Glutamatergic neuron (in vitro differentiated cells): ENCODE results near the gene ANKRD13D. TPM values are rescaled to one million over a fixed set of nuclear protein-coding genes. Genes with fewer than 3 reads are reported as not detected.

Experiments used
- DNase-seq: peaks from one replicate; pipeline ENCODE4 v3.0.0; 2022
- H3K27ac Mint-ChIP-seq: one replicate; pipeline ENCODE4 v1.8.0; 2020; ENCODE audit warnings: mild to moderate bottlenecking, mixed read lengths, inconsistent platforms; ENCODE audit not compliant: unreplicated experiment
- H3K27me3 Mint-ChIP-seq: one replicate; pipeline ENCODE4 v1.8.0; 2020; ENCODE audit warnings: mild to moderate bottlenecking, moderate library complexity, mixed read lengths, inconsistent platforms; ENCODE audit not compliant: unreplicated experiment
- H3K36me3 Mint-ChIP-seq: one replicate; pipeline ENCODE4 v1.8.0; 2020; ENCODE audit warnings: mild to moderate bottlenecking, mixed read lengths, inconsistent platforms; ENCODE audit not compliant: unreplicated experiment
- H3K4me1 Mint-ChIP-seq: one replicate; pipeline ENCODE4 v1.8.0; 2020; ENCODE audit warnings: mild to moderate bottlenecking, low read depth, mixed read lengths, inconsistent platforms; ENCODE audit not compliant: unreplicated experiment
- H3K4me3 Mint-ChIP-seq: one replicate; pipeline ENCODE4 v1.8.0; 2020; ENCODE audit warnings: mild to moderate bottlenecking, mixed read lengths, inconsistent platforms; ENCODE audit not compliant: unreplicated experiment
- H3K9me3 Mint-ChIP-seq: one replicate; pipeline ENCODE4 v1.8.0; 2020; ENCODE audit warnings: mild to moderate bottlenecking, moderate library complexity, mixed read lengths, inconsistent platforms; ENCODE audit not compliant: unreplicated experiment
- total RNA-seq: library from RNA; stranded (reverse); fragmentation: NEBNext Ultra II Directional; extraction: Animal tissue kit (Norgen Biotek cat#: 25700); gene quantifications from one replicate; pipeline ENCODE4 v1.2.1, GENCODE V29; 2021; ENCODE audit not compliant: unreplicated experiment
- TF ChIP-seq, protein P1 (sequence below): fragments of 200-600 bp; sonication (generic); IDR thresholded peaks from one replicate; pipeline ENCODE4 v1.5.0; 2021; ENCODE audit not compliant: partially characterized antibody, unreplicated experiment

ANKRD13D gene
- total RNA-seq, 1 donor from 2014 or later, result 109 TPM

DNA sequence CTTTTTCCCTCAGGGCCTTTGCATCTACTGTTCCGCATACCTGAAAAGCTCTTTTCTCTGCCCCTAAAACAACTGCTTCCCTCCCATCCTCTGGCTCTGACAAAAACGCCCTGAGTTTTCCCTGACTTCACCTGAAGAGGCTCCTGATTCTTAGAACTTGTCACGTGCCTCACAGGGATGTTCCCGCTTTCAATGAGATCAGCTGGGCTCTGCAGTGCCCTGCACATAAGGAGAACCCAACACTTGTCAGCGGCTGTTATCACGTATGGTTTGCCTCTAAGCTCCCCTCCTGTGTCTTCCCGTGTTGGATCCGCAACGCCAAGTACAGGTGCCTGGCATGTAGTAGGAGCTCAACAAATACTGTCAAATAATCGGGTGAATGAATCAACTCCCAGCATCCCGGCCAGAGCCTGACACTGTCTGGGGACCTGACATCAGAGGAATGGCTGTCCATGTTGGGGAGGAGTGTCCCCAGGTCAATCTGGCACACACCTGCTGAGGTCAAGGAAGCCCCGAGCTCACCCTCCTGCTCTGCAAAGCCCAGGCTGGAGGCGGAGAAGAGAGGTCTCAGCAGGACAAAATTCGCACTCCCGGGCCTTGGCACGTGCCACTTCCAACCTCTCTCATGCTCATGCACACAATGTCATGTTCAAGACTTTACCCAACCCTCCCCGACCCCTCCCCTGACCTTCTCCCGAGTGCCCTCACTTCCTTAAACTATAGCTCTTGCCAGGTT, 27.0 kb upstream of the ANKRD13D start:
- Mint-ChIP-seq H3K36me3 (no peaks in the 10 kb centered on the region), H3K4me3 (peak overlapping the region; percentile 67), H3K4me1 (peaks cover 8% of the 10 kb centered on the region), H3K27me3 (peaks cover 19% of the 10 kb centered on the region), H3K27ac (no peak overlapping the region), H3K9me3 (peaks cover 6% of the 10 kb centered on the region)
- DNase-seq, result peak; percentile 16
- TF ChIP-seq, protein P1, sequence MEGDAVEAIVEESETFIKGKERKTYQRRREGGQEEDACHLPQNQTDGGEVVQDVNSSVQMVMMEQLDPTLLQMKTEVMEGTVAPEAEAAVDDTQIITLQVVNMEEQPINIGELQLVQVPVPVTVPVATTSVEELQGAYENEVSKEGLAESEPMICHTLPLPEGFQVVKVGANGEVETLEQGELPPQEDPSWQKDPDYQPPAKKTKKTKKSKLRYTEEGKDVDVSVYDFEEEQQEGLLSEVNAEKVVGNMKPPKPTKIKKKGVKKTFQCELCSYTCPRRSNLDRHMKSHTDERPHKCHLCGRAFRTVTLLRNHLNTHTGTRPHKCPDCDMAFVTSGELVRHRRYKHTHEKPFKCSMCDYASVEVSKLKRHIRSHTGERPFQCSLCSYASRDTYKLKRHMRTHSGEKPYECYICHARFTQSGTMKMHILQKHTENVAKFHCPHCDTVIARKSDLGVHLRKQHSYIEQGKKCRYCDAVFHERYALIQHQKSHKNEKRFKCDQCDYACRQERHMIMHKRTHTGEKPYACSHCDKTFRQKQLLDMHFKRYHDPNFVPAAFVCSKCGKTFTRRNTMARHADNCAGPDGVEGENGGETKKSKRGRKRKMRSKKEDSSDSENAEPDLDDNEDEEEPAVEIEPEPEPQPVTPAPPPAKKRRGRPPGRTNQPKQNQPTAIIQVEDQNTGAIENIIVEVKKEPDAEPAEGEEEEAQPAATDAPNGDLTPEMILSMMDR, result no peak

DNA sequence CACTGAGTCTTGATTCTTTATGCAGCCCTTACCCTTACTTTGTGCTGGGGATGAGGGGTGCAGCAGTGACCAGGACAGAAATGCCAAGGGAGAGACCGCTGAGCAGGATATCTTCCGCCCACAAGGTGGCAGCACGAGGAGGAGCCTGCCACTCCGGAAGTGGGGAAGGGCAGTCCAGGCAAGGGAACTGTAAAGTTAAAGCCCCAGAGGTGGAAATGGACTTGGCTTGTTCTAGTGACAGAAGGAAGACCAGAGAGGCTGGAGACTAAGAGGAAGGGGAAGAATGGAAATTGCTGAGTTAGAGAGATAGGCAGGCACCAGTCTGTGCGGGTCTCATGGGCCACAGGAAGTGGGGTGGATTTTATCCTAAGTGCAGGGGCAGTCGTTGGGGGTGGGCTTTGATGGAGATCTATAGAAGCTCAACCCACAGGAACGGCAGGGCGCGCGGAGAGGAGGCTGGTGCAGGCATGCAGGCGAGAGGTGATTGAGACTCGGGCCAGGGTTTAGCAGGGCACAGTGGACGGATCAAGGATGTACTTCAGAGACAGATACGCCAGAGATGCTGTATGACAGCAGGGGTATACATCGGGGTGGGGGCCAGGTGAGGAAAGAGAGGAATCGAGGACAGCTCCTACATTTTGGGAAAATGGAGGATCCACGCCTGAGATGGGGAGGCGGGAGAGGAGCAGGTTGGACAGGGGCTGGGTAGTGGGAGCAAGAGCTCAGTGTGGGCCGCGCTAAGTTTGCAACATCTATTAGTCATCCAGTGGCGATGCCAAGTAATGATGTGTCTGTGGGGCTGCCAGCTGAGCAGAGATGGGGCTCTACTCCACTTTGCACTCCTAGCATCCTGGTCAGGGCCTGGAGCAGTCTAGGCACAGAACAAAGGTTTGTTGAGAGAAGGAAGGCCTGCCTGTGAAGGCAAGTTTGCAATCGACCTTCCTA, 26.1 kb upstream of the ANKRD13D start:
- Mint-ChIP-seq H3K9me3 (peaks cover 7% of the 10 kb centered on the region), H3K4me3 (peak overlapping the region; percentile 67), H3K27me3 (peaks cover 19% of the 10 kb centered on the region), H3K36me3 (no peaks in the 10 kb centered on the region), H3K27ac (no peak overlapping the region), H3K4me1 (peaks cover 9% of the 10 kb centered on the region)
- peak; percentile 88 for DNase-seq
- TF ChIP-seq, protein P1, result peak; percentile 71

DNA sequence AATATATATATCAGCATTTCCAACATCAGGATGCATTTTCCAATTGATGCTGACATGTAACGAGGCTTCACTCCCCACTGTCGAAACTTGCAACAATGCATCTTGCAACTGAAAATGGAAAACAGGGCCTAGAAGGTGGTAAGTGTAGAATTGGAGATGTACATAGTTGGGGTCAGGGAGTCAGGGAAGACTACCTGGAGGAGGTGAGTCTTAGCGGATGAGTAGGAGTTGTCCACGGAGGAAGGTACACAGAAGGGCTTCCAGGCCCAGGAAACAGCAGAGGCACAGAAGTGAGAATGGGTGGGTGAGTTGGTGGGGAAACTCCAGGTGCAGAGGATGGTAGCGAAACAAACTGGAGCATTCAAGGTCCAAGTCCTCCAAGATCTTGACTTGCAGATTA, 24.8 kb upstream of the ANKRD13D start:
- Mint-ChIP-seq H3K27me3 (peaks cover 16% of the 10 kb centered on the region), H3K9me3 (peaks cover 9% of the 10 kb centered on the region), H3K4me3 (no peak overlapping the region), H3K4me1 (peaks cover 10% of the 10 kb centered on the region), H3K36me3 (no peaks in the 10 kb centered on the region), H3K27ac (peak overlapping the region; percentile 0)
- TF ChIP-seq, protein P1, result no peak
- peak; percentile 1 for DNase-seq

DNA sequence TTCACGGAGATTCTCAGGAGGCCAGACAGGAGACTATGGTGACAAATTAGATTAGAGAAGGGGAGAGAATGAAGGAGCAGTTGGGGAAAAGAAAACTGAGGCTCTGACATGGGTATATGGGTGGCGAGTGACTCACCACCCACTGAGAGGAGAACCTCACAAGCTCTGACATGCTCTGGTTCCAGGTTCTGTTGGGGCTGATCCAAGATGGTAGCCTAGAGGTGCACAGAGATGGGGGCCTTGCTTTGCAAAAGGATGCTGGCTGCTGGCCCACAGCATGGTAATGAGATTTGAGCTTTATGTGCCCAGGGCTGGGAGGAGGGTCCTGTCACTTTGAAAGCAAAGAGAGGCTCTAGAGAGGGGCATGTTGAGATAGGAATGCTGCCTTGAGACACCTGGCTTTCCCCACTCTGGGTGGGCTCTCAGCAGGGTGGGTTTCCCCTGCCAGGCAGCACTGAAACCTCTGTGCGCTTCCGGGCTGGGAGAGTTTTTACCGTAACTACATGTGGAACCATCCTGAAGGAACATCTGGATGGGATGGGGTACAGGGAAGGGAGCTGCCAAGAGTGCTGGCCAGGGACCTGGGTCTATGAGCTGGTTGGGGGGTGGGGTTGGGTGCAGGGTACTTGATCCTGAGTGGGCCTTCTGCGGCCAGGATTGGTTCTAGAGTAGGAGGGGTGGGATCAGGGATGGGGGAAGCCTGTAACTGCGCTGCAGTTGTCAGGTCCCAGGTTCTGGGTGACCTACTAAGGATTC, 24.0 kb upstream of the ANKRD13D start:
- Mint-ChIP-seq H3K4me1 (peaks cover 11% of the 10 kb centered on the region), H3K27ac (no peak overlapping the region)

More for the DNA sequence above, 24.0 kb upstream of the ANKRD13D start:
- Mint-ChIP-seq H3K36me3 (no peaks in the 10 kb centered on the region), H3K27me3 (peaks cover 17% of the 10 kb centered on the region), H3K4me3 (no peak overlapping the region), H3K9me3 (peaks cover 9% of the 10 kb centered on the region)
- TF ChIP-seq, protein P1, result no peak
- DNase-seq, result peak; percentile 3
